HG02943 (cell line): ENCODE results near the gene DTX2.
"Not testable (repeated sequence)": the region's sequence is repeated elsewhere in the genome, so short reads cannot be mapped to it uniquely, and the experiment has no call there.

Experiments used
- ATAC-seq: cut with Tn5 transposase; IDR thresholded peaks from one replicate; pipeline ENCODE4 v1.9.1; 2021; ENCODE audit warnings: mild to moderate bottlenecking, low read depth, moderate library complexity; ENCODE audit not compliant: unreplicated experiment

Gene DTX2

DNA sequence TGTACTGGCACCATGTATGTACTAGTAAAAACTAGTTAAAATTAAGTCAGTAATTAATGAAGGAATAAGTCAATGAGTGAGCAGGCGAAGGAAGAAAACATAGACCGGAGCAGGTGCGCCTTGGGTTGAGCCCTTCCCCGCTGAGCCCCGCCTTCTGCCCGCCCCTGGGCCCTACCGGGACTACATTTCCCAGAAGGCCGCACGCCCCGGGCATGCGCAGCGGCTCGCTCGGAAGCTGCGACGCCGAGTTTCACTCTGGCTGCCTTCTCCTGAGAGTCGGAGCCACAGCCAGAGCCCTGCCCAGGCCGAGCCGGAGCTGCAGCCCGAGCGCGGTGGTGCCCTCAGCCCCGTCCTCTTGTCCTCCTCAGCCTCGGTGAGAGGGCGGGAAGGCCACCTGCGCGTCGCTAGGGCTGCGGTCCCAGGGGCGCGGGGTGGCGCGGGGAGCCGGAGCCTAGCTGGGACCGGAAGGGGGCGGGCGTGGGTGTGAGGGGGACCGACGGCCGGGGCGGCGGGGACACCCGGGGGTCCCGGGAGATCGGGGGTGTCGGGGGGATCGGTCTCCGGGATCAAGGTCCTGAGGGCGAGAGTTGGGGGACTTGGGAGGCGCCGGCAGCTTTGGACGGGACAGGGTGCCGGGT is at the start of gene DTX2:
DTX2 (plus strand) TSS at position 246 of the 638 bp plus-strand sequence. CDS start 18,801 bp downstream, outside the sequence.
- ATAC-seq: peak; percentile 96

DNA sequence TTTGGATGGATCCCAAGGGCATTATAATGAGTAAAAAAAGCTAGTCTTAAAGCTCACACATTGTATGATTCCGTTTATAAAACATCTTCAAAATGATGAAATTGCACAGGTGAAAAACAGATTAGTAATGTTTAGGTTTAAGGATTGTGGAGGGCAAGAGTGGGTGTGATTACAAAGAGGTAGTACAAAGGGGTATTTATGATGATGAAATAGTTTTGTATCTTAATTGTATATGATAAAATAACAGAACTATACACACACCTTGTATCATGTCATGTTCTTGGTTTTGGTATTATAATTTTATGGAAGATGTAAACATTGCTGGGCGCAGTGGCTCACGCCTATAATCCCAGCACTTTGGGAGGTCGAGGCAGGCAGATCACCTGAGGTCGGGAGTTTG is 49.3 kb upstream of the DTX2 start:
- no peak for ATAC-seq

DNA sequence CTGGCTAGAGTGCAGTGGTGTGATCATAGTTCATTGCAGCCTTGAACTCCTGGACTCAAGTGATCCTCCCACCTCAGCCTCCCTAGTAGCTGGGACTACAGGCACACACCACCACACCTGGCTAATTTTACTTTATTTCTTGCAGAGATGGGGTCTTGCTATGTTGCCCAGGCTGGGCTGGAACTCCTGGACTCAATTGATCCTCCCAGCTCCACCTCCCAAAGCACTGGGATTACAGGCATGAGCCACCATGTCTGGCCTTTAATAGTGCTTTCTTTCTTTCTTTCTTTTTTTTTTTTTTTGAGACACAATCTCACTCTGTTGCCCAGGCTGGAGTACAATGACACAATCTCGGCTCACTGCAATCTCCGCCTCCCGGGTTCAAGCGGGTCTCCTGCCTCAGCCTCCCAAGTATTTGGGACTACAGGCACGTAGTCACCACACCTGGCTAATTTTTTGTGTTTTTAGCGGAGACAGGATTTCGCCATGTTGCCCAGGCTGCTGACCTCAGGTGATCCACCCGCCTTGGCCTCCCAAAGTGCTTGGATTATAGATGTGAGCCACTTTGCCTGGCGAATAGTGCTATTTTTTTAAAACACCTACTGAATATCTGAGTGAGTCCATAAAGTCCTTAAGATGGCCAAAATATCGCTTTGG is 43.7 kb upstream of the DTX2 start:
- ATAC-seq: not testable (repeated sequence)

DNA sequence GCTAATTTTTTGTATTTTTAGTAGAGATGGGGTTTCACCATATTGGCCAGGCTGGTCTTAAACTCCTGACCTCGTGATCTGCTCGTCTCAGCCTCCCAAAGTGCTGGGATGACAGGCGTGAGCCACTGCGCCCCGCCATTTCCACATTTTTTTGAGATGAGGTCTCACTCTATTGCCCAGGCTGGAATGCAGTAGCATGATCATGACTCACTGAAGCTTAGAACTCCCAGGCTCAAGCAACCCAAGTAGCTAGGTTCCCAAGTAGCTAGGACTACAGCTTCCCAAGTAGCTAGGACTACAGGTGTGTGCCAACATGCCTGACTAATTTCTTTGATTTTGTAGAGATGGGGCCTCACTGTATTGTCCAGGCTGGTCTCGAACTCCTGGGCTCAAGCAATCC is 40.4 kb upstream of the DTX2 start:
- not testable (repeated sequence) for ATAC-seq

DNA sequence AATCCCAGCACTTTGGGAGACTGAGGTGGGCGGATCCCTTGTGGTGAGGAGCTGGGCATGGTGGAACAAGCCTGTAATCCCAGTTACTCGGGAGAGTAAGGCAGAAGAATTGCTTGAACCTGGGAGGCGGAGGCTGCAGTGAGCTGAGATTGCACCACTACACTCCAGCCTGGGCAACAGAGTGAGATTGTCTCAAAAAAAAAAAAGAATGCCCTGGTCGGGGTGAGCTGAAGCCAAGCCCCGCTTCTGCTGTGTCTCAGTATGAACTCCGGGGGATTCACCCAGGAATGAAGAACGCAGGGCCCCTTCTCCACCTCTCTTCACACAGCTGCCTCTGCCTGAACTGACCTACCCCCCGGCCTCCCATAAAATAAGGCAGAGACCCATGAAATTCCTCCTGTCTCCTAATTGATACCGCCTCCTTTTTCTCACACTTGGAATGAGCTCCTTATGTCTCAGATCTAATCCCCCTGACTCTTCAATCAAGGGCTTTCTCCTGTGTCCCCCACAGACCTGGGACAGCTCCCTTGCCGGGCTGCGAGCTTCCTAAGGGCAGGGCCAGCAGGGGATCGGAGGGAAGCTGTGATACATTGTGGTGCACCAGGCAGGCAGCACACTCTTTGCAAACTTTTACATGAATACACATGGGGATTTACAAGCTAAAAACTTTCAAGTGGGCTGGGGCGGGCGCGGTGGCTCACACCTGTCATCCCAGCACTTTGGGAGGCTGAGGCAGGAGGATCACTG is 37.7 kb upstream of the DTX2 start:
- no peak for ATAC-seq

DNA sequence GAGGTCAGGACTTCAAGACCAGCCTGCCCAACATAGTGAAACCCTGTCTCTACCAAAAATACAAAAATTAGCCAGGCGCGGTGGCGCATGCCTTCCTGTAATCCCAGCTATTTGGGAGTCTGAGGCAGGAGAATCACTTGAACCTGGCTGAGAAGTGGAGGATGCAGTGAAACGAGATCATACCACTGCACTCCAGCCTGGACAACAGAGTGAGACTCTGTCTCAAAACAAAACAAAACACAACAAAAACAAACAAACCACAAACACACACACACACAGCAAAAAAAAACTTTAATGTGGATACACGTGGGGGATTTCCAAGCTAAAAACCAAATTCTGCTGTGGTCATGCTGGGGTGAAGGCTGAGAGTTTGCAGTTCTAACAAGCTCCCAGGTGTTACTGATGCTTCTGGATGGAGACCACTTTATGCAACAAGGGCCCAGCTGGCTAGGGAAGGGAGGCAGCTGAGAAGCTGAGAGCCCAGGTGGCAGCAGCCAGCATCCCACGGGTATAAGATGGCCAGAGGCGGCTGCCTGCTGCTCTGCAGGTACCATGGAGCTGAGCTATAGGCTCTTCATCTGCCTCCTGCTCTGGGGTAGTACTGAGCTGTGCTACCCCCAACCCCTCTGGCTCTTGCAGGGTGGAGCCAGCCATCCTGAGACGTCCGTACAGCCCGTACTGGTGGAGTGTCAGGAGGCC is 36.9 kb upstream of the DTX2 start, which contains the start of gene ZP3:
ZP3 (plus strand) TSS at position 538 of the 699 bp plus-strand sequence; CDS start at position 553, 15 bp downstream.
- no peak for ATAC-seq

DNA sequence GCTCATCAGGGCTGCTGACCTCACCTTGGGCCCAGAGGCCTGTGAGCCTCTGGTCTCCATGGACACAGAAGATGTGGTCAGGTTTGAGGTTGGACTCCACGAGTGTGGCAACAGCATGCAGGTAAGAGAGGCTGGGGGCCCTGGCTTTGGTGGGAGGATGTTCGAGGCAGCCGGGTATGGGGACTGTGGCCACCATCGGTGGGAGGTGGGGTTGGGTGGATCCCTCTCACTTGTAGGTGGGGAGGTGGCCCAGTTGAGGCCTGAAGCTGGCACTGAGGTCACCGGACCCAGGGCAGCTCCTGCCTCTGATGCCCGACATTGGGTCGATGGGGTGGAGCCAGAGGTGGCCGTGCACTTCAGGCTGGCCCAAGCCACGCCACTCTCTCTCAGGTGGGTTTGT is 36.4 kb upstream of the DTX2 start:
- ATAC-seq: no peak

DNA sequence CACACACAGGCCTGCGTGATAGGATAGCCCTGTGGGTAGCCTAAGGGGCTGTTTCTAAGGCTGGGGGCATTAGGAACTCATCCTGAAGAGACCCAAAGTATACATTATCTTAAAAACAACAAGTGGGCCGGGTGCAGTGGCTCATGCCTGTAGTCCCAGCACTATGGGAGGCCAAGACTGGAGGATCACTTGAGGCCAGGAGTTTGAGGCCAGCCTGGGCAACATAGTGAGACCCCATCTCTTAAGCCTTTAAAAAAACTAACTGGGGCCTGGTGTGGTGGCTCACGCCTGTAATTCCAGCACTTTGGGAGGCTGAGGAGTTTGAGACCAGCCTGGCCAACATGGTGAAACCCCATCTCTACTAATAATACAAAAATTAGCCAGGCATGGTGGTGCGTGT is 36.0 kb upstream of the DTX2 start:
- ATAC-seq: not testable (repeated sequence)

DNA sequence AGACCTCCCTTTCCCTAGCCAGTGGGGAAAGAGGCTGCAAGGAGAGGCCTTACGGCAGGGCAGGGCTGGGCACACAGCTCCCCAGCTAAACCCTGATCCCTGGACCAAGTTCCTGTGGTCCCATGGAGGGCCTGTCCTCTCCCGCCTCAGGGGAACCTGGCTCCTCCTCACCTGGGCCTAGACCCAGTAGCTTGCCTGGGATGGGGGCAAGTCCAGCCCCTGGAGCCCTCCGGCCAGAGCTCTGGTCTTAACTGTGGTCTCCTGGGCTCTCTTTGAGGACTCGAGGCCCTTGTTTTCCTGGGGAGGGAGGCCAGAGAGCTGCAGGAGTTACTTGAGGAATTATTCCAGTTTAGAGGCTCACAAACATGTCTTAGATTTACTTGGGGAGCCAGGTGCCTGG is 35.3 kb upstream of the DTX2 start:
- ATAC-seq: no peak

DNA sequence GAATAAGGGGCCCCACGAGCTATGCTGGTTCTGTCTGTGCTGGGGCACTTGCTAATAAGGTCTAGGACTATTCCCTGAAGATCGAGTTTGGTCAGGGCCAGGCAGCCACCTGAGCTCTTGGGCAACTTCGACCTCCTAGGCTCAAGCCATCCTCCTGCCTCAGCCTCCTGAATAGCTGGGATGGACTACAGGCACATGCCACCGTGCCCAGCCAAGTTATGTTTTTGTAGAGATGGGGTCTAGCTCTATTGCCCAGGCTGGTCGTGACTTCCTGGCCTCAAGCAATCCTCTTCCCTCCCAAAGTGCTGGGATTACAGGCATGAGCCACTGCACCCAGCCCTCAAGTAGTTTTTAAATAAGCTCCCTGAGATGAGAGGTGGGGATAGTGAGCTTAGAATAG is 33.9 kb upstream of the DTX2 start:
- no peak for ATAC-seq

DNA sequence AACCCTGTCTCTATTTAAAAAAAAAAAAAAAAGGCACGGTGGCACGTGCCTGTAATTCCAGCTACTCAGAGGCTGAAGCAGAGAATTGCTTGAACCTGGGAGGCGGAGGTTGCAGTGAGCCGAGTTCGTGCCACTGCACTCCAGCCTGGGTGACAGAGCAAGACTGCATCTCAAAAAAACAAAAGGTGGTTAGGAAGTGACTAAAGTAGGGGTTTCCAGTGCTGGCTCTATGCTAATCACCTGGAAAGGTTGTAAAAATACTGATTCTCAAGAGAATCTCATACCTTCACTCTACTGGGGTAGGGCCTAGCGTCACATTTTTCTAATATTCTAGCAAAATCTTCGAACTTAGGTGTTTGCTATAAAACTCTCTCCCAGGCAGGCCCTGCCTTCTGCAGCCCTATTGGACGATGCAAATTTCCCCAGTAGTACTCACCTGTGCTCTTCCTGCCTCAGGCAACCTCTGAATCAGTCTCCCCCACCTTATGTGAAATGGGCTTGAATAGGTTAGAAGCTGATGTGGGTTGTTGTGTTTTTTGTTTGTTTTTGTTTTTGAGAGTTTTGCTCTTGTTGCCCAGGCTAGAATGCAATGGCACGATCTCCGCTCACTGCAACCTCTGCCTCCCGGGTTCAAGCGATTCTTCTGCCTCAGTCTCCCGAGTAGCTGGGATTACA is 33.2 kb upstream of the DTX2 start:
- no peak for ATAC-seq

DNA sequence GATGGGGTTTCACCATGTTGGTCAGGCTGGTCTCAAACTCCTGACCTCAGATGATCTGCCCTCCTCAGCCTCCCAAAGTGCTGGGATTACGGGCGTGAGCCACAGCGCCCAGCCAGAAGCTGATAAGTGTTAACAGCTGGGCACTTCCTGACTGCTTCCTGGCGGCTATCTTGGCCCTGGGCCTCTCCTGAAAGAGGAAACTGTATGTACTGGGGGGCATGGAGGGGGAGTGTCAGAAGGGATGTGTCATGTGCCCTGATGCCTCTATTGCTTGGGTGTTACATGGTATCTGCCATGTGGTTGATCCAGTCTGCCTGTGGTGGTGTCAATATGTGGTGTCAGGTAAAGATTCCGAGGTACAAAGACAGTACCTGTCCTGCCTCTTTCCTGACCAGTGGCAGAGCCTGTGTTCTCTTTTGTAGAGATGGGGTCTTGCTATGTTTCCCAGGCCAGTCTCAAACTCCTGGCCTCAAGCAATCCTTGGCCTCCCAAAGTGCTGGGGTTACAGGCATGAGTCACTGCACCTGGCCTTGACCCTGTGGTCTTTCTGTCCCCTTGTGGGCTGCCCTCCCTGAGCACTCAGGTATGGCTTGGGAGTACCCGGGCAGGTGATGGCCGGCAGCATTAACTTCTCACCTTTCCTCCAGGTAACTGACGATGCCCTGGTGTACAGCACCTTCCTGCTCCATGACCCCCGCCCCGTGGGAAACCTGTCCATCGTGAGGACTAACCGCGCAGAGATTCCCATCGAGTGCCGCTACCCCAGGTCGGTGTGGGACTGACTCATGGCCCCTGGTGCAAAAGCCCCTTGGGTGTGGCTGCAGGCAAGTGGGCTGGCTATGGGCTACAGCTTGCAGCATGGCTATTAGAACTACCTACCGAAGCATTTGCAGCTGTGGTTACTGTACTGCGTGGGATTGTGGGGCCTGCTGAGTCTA is 32.4 kb upstream of the DTX2 start:
- no peak for ATAC-seq

DNA sequence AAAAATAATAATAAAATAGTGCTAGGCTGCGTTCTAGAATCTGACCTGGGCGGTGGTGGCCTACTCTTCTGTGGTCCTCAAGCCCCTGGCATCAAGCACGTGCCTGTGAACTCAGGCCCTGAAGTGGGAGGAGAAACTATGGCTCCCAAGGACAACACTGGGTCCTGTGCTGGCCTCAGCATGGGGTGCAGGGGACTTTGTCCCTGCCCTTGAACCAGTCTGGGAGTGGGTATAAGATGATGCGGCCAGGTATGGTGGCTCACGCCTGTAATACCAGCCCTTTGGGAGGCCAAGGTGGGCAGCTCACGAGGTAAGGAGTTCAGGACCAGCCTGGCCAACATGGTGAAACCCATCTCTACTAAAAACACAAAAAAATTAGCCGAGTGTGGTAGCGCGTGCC is 31.3 kb upstream of the DTX2 start:
- no peak for ATAC-seq

DNA sequence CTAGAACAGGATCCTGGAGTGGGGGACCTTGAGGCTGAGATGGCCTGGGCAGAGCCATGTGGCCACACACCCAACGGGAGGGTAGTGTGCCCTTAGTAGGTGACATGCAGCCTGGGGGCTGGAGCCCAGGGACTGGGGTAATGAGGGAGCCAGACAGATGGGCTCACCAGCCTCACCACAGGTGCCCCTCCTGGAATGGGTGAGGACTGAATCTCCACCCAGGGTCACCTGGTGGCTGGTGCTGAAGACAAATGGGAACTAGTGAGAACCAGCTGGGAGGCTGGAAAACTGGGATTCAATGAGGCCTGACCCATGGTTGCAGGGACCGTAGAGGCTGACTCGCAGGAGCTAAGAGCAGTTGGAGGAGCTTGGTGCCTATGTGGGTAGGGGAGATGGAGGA is 30.7 kb upstream of the DTX2 start:
- ATAC-seq: no peak

DNA sequence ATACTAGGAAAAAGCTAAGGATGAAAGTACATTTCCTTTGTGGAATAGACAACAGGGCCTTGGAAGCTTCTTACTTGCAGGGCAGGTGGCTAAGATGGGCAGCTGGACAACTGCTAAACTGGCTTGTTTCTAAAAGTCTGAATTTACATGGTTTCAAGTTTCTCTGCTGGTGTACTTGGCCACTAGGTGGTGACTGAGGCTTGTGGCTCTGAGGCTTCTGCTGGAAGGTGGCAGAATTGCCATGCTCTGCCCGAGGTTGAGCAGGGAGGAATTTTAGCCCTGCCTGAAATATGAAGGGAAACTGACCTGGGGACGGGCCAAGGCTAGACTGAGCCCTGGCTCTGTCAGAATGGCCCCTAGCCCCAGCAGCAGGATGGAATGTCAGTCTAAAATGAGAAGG is 23.6 kb upstream of the DTX2 start:
- ATAC-seq: not testable (repeated sequence)

DNA sequence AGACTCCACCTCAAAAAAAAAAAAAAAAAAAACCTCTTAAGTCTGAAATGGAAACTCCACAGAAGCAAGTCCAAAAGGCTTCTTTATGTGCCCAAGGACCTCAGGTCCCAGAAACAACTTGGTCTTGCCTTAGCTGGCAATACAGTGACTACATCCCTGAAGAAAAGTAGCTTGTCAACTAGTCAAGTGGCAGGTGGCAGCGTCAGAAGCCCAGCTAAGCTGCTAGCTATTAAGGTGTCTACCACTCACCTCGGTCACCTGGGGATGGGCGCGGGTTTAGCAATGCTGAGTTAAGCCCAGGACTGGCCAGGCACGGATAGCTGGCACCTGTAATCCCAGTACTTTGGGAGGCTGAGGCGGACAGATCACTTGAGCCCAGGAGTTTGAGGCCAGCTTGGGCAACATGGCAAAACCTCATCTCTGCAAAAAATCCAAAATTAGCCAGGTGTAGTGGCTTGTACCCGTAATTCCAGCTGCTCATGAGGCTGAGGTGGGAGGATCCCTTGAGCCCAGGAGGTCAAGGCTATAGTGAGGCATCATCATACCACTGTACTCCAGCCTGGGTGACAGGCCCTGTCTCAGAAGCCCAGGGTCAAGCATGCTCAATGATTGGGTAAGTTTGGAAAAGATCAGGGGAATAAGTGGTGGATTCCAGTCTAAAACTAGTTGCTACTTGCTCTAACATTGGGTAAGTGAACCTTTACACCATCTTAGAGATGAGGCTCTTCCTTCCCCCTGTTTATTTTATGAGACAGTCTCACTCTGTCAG is 22.2 kb upstream of the DTX2 start:
- ATAC-seq: not testable (repeated sequence)

DNA sequence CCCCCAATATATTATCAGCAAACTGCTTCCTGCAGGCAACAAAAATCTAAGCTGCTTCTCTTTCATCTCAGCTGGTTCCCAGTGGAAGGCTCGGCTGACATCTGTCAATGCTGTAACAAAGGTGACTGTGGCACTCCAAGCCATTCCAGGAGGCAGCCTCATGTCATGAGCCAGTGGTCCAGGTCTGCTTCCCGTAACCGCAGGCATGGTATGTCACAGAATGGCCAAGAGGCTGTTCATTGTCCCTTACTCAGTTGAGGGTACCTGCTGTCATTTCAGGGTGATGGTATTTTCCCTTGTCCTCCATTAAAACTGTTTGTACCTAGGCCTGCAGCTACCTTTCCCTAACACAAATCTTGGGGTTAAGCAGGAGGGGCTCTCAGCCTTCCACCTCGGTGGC is 21.1 kb upstream of the DTX2 start:
- not testable (repeated sequence) for ATAC-seq

DNA sequence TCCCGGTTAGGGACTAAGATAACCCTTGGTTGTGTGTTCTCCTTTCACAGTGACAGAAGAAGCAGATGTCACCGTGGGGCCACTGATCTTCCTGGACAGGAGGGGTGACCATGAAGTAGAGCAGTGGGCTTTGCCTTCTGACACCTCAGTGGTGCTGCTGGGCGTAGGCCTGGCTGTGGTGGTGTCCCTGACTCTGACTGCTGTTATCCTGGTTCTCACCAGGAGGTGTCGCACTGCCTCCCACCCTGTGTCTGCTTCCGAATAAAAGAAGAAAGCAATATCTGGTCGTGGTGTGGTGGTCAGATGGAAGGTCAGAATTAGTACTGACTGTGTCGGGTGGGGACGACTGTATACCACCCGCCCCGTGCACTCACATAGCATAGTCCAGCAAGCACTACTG is 19.7 kb upstream of the DTX2 start:
- peak; percentile 49 for ATAC-seq
